Measurements from ENCODE around the gene MOAP1.
"Not testable (repeated sequence)": the region's sequence is repeated elsewhere in the genome, so short reads cannot be mapped to it uniquely, and the experiment has no call there.

Gene MOAP1

DNA sequence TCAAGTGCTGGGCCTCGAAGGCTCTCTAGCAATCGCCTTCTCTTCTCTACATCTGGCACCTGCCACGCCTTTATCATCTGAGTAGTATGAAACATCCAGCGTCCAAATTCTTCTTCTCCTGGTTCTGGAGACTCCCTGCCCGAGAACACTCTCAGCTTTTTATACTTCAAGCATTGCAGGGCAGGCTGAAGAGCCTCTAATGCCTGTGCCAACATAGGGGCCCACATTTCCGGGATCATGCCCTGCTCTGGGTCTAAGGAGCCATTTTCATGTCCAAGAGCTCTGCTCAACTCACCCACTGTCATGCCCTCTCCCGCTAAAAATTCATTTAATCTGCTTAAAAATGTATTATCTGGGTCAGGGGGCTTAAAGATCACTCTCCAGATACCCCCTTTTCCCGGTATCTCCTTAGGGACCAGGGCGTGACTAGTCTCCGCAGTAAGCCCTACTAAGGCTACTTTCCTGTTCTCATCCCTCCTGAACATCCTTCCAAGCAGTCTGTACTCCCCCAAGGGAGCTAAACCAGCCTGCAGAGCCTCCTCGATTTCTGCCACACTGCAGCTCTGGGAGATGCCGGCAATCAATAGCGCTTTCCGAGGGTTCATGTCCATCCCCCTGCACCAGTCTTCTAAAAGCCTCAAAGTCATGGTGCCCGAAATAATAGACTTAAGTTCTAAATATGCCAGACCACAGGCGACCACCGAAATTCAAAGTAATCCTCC lies 940 bp downstream of the MOAP1 start:
- DNase-seq, result no peak

DNA sequence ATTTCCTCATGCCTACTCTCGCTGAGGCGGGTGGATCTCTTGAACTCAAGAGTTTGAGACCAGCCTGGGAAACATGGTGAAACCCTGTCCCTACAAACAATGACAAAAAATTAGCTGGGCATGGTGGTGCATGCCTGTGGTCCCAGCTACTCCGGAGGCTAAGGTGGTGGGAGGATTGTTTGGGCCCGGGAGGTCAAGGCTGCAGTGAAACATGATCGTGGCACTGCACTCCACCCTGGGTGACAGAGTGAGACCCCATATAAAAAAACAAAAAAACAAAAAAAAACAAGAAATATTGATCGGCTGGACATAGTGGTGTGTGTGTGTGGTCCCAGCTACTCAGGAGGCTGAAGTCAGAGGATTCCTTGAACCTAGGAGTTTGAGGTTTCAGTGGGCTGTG lies 9.2 kb downstream of the MOAP1 start:
- no peak for DNase-seq

DNA sequence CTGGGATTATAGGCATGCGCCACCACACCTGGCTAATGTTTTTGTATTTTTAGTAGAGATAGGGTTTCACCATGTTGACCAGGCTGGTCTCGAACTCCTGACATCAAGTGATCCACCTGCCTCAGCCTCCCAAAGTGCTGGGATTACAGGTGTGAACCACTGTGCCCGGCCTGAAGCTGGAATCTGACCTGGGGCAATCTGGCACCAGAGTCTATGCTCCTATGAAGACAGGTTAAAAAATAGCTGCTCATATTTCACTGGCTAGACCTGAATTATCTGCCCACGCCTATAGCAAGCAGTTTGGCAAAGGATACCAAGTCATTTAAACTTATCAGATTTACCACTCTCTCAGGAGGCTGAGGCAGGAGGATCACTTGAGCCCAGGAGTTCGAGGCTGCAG lies 10.0 kb downstream of the MOAP1 start:
- not testable (repeated sequence) for DNase-seq

DNA sequence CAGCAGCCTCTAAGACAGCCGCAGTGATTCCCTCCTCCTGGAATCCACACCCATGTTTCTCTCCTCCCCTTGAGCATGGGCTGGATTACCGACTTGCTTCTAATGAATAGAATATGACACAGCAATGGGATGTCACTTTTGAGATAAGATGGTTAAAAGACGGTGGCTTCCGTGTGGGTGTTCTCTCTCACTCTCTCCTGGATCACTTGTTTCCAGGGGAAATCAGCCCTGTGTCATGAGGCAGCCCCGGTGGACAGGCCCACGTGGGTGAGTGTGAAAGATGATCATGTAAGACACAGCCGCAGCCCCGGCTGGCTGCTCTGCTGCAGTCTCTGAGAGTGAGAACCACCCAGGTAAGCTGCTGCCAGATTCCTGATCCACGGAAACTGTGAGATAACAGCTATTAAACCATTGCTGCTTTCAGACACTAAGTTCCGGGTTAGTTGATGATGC lies 10.7 kb downstream of the MOAP1 start:
- no peak for DNase-seq

DNA sequence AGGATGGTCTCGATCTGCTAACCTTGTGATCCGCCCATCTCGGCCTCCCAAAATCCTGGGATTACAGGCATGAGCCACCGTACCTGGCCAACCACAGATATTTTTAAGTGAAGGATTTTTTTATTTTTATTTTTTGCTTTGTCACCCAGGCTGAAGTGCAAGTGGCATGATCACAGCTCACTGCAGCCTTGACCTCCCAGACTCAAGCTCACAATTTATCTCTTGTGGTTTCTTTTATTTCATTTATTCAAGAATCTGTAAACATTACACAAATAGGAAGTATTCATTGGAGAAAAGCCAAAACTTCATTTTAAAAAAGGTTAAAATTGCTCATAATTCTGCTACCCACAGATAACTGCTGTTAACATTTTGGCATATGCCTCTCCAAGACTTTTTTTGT lies 13.3 kb downstream of the MOAP1 start:
- DNase-seq, result no peak

DNA sequence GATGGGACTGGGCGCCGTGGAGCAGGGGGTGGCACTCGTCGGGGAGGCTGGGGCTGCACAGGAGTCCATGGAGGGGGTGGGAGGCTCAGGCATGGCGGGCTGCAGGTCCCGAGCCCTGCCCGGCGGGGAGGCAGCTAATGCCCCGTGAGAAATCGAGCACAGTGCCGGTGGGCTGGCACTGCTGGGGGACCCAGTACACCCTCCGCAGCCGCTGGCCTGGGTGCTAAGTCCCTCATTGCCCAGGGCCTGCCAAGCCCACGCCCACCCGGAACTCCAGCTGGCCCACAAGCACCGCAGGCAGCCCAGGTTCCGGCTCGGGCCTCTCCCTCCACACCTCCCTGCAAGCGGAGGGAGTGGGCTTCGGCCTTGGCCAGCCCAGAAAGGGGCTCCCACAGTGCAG lies 14.6 kb downstream of the MOAP1 start:
- DNase-seq, result not testable (repeated sequence)

DNA sequence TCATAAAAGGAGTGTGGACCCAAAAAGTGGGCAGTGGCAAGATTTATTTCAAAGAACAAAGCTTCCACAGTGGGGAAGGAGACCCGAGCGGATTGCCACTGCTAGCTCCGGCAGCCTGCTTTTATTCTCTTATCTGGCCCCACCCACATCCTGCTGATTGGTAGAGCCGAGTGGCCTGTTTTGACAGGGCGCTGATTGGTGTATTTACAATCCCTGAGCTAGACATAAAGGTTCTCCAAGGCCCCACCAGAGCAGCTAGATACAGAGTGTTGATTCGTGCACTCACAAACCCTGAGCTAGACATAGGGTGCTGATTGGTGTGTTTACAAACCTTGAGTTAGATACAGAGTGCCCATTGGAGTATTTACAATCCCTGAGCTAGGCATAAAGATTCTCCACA lies 15.1 kb downstream of the MOAP1 start:
- DNase-seq, result not testable (repeated sequence)

DNA sequence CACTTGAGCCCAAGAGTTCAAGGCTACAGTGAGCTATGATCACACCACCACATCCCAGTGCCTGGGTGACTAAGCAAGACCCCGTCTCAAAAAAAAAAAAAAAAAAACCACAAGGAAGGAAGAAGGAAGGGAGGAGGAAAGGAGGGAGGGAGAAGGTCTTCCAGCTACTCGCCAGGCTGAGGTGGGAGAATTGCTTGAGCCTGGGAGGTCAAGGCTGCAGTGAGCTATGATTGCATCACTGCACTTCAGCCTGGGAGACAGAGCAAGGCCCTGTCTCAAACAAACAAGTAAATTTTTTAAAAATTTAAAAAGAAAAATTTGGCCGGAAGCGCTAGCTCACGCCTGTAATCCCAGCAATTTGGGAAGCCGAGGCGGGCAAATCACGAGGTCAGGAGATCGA lies 16.1 kb downstream of the MOAP1 start:
- not testable (repeated sequence) for DNase-seq

DNA sequence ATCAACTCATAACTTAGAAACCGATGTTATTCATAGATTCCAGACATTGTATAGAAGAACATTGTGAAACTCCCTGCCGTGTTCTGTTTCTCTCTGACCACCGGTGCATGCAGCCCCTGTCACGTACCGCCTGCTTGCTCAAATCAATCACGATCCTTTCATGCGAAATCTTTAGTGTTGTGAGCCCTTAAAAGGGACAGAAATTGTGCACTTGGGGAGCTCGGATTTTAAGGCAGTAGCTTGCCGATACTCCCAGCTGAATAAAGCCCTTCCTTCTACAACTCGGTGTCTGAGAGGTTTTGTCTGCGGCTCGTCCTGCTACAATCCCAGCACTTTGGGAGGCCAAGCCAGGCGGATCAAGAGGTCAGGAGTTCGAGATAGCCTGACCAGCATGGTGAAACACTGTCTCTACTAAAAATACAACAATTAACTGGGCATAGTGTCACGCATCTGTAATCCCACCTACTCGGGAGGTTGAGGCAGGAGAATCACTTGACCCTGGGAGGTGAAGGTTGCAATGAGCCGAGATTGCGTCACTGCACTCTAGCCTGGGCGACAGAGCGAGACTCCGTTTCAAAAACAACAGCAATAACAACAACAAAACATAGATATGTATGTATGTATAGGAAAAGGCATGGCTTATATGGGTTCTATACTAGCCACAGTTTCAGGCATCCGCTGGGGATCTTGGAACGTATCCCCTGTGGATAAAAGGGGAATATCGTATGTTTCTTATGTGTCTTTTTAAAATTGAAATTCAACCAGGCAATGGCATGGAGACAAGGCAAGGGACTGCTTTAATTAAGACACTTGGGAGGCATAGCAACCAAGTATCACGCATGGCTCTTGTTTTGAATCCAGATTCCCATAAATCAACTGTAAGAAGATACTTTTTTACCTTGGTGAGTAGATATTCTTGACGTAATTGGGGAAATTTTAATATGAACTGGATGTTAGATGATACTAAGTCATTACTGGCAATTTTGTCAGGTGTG lies 19.1 kb downstream of the MOAP1 start:
- not testable (repeated sequence) for DNase-seq

DNA sequence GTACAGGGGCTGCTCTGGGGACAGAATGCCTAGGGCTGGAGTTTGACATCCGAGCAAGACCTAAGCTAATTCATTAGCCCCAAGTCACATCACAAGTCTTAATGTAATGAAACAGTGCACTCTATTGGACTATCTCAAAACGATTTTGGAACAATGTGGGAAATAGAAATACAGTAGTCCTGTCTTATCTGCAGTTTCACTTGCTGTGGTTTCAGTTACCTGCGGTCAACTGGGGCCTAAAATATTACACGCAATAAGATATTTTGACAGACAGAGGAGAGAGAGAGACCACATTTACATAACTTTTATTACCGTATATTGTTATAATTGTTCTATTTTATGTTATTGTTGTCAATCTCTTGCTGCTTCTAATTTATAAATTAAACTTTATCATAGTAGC lies 21.1 kb downstream of the MOAP1 start:
- no peak for DNase-seq

DNA sequence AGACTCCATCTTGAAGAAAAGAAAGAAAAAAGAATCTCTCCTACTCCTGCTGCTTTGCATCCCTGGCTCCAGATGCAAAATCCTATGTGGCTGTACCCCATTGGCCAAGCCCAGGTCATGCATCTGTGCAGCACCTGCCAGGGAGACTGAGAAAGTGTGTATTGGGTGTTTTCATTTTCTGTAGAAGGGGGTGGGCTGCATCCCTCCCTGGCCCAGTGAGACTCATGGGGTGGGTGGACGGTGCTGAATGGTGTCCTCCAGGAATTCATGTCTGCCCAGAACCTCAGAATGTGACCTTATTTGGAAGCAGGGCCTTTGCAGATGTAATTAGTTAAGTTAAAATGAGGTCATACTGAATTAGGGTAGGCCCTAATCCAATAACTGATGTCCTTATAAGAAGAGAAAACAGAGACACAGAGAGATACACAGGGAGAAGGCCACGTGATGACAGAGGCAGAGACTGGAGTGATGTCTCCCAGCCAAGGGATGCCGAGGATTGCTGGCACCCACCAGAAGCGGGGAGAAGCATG lies 23.2 kb downstream of the MOAP1 start:
- DNase-seq, result no peak

DNA sequence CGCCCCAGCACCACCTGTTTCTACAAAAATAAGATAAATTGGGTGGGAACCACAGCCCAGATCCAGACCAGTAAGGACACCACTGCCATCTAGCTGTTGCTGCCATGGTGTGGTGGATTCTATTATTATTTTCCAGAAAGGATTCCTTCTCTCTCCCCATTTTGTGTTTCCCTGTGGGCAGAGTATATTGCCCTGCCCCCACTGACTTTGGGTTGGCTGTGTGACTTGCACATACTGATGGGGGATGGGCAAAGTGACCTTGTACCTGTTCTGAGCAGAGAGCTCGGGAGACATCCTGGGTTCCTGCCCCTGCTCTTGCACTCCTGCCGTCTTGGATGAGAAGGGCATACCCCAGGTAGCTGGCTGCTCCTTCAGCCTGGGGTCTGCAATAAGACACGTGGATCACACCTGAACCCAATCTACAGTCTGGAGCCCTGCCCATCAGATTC lies 24.3 kb downstream of the MOAP1 start:
- DNase-seq, result no peak

DNA sequence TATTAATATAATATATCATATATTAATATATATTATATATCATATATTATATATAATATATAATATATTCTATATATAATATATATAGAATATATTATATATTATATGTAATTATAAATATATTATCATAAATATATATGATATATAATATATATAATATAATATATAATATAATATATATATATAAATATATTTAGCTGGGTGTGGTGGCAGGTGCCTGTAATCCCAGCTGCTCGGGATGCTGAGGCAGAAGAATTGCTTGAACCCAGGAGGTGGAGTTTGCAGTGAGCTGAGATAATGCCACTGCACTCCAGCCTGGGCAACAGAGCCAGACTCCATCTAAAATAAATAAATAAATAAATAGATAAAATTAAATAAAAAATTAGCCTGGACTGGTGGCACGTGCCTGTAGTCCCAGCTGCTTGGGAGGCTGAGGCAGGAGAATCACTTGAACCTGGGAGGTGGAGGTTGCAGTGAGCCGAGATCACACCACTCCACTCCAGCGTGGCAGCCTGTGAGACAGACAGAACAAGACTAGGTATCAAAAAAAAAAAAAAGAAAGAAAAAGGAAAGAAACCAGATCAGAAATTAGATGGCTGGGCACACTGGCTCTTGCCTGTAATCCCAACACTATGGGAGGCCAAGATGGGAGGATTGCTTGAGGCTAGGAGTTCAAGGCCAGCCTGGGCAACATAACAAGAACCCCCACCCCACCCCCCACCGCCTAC lies 24.9 kb downstream of the MOAP1 start:
- not testable (repeated sequence) for DNase-seq

DNA sequence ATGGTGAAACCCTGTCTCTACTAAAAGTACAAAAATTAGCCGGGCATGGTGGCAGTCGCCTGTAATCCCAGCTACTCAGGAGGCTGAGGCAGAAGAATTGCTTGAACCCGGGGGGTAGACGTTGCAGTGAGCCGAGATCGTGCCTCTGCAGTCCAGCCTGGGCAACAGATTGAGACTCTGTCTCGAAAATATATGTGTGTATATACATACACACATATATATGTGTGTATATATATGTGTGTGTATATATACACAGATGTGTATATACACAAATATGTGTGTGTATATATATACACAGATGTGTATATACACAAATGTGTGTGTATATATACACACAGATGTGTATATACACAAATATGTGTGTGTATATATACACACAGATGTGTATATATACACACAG lies 26.3 kb downstream of the MOAP1 start:
- DNase-seq, result not testable (repeated sequence)

DNA sequence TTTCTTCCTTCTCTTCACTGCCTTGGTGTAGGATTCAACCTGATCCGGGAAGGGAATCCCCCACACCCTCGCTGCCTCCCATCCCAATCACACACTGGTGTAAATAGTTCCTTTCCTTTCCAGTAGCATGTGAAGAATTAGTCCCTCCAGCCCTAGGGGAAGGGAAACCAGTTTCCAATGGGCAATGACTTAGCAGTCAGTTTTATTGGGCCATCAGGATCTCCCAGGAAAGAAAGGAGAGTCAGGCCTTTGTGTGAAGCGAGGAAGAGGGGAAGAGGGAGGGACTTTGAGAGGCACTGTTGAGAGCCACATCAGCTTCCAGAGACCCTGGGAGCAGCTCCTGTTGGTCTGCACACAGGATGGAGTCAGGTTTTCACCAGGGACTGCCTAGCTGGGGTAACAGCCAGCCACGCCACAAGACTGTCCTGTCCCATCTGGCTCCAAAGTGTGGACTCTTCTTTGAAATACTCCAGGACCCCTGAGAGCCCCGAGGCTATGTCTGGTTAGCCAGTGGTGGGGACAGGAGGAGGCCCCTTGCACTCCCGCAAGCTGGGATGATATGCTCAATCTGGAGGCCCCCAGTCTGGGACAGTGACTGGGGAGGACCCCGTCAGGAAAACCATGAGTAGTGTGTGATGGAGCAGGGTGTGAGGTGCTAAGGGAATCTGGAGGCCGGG lies 27.9 kb downstream of the MOAP1 start:
- DNase-seq, result no peak

DNA sequence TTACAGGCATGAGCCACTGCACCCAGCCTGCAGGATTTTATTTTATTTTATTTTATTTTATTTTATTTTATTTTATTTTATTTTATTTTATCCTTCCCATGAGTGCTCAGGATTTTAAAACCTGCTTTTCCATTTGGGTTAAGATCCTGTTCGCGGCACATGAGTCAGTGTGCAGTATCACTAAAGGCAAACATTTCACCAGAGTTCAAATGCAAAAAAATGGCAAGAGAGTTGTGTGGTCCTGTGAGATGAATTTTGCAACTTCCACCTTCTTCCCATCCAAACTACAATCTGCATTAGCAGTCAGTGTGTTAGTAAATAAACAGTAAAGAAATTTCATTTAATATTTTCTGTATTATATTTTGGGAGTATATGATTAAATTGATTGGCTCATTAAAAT lies 29.0 kb downstream of the MOAP1 start:
- no peak for DNase-seq

DNA sequence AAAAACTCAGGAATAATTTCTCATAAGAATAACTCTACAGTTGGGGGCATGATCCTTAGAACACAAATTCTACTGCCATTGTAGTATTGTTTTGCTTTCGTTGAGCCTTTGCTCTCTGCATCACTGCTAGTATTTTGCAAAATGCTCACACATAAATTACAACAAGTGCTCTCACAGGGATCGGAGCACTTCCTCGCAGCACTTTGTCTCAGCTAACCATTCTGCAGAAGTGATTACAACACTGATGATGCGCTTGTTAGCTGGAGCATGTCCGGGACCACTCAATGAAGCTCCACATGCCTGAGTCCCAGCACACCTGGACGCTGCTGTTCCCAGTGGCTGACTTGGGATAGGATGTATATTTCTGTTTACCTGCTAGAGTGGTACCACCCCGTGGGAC lies 31.6 kb downstream of the MOAP1 start:
- no peak for DNase-seq

DNA sequence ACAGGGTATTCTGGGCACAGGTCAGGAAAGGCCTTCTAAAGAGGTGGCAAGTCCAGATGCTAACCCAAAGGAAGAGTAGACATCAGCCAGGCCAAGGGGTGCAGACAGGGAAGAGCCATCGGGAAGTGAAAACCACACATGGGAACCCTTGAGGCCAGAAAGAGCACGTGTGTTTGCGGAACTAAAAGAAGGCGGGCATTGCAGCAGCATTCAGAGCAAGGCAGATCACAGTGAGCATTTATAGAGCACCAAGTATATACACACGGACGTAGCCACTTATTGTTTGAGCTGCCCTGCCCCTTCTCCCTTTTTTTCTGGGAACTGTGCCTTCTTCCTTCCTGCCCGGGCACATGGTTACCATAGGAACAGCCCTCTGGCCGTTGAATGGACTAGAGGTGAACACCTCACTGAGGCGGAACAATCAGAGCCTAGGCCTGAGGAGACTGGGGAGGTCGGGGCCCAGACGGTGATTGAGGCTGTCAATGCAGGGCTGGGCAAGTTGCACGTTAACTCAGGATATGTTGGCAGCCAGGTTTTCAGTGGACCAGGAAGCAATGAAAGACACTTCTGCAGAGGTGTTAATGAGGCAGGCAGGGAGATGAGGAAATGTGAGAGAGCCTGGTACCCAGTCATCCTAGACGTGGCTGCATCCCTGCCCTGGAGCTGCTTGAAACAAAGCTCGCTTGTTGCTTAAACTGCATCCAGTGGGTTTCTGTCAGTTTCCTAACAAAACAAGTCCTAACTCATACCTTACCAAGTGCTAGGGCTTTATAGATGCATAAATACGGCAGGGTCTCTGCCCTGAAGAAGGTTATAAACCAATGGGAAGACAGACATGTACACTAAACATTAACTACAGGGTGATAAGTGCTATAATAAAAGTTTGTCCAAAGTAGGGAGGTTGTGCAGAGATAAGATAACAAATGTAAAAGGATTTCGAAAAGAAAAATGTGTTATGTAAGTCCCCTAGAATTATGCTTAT lies 34.2 kb downstream of the MOAP1 start:
- no peak for DNase-seq

DNA sequence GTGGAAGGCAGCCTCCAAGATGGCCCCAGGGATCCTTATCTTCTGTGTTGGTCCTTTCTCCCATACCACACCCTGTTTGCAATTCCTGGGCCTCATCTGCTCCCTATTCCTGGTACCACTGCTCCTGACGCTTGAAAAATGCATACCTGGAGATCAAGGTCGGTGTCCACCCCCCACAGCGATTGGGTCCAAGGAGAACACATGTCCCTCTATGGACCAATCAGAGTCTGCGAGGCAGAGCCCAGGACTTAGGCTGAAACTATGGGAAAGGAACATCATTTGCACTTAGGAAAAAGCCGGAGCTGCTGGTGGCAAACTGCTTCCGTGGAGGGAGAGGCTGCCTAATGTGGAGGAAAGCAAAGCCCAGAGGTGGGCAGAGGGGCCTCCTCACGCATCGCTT lies 35.7 kb downstream of the MOAP1 start:
- no peak for DNase-seq

DNA sequence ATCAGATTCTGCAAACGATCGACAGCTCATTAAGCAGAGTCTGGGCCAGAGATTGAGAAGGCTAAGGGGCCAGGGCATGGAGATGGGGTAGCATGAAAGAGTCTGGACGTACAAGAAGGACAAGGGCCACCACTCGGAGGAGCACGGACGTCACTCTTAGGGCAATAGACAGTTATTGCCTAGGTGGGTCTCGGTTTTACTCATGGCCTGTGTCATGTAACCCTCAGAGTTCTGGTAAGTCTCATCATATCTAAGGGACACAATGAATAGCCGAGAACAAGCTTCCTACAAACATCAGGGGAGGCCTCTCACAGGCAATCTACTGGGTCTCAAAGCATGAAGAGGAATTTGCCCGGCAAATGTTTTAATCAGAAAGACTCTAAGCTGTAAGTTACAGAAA lies 38.6 kb downstream of the MOAP1 start:
- DNase-seq, result no peak
